DMS 273 (cell line): ENCODE measurements around the gene MMP7.

Experiments used
- DNase-seq: peaks from one replicate; lab custom pipeline; 2025; ENCODE audit not compliant: unreplicated experiment; lab: John Stamatoyannopoulos, UW

Gene MMP7, protein sequence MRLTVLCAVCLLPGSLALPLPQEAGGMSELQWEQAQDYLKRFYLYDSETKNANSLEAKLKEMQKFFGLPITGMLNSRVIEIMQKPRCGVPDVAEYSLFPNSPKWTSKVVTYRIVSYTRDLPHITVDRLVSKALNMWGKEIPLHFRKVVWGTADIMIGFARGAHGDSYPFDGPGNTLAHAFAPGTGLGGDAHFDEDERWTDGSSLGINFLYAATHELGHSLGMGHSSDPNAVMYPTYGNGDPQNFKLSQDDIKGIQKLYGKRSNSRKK

GRCh38 chr11:102530558-102530957 is at the start of gene MMP7:
Gene MMP7, minus strand, starts transcription at chr11:102530747. Its CDS starts 47 bp downstream, at chr11:102530700.
- no peak for DNase-seq

DNA sequence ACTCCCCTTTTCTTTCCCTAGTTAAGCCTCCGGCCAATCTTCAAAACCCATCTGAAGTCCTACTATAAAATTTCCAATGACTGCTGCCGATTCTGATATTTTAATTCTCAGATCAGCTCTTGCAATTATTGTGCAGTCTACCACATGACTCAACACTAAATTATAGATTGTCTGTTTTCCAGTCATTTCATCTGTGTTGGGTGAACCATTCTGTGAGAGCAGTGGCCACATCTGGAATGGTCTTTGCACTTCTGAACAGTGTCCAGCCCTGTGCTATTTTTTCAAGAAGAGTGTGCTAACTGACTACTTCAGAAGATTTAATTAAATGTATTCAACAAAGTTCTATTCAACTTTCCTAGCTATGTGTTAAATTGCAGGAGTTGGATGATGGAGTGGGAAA is 47.2 kb upstream of the MMP7 start:
- DNase-seq: no peak

- DNase-seq: no peak
Observed at GRCh38 chr11:102577182-102577581, 46.6 kb upstream of the MMP7 start.

DNA sequence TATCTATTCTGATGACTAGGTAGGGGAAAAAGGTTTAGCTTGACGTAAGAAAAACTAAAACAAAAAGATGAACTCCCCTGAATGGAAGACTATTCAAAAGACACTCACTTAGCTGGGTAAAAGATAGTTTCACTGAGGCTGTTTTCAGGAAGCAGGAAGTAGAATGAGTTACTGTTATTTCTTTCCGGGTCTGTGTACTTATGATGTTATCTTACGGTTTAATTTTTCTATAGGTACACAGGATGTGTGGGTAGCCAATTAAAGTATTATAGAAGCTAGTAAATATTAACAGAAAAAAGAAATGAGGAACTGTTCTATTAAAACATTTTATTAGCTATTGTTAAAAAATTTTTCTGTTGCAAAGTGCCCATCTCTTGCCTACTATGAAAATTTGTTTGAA is 45.8 kb upstream of the MMP7 start:
- DNase-seq: no peak

GRCh38 chr11:102575012-102575411 is 44.5 kb upstream of the MMP7 start:
- no peak for DNase-seq

DNA sequence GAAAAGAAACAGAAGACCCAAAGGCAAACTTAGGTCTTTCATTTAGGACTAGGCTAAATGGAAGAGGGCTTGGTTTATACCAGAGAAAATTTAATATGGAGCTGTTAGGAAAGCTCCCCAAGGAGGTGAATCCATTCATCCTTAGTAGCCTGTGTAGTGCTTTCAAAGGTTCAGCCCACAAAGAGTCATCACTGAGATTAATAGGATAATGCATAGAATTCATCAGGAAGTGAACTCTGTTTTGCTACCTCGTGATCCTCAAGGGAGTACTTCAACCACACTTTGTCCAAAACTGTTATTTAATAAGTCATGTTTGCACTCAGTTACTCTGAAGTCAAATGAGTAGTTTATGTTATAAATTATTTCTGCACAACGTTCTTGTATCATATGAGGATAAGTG is 43.3 kb upstream of the MMP7 start:
- DNase-seq: no peak

- no peak for DNase-seq
Observed at GRCh38 chr11:102572554-102573220, 42.1 kb upstream of the MMP7 start.

DNA sequence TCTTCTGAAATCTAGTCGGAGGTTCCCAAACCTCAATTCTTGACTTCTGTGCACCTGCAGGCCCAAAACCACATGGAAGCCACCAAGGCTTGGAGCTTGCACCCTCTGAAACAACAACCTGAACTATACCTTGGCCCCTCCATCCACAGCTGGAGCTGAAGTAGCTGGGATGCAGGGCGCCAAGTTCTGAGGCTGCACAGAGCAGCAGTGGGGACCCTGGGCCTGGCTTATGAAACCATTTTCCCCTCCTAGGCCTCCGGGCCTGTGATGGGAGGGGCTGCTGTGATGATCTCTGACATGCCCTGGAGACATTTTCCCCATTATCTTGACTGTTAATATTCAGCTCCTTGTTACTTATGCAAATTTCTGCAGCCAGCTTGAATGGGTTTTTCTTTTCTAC is 38.3 kb upstream of the MMP7 start:
- DNase-seq: no peak

- no peak for DNase-seq
Observed at GRCh38 chr11:102566112-102566511, 35.6 kb upstream of the MMP7 start.

- no peak for DNase-seq
Observed at GRCh38 chr11:102564110-102564509, 33.6 kb upstream of the MMP7 start.

GRCh38 chr11:102561636-102562035 is 31.1 kb upstream of the MMP7 start:
- DNase-seq: no peak

GRCh38 chr11:102560555-102561011 is 30.0 kb upstream of the MMP7 start:
- no peak for DNase-seq

DNA sequence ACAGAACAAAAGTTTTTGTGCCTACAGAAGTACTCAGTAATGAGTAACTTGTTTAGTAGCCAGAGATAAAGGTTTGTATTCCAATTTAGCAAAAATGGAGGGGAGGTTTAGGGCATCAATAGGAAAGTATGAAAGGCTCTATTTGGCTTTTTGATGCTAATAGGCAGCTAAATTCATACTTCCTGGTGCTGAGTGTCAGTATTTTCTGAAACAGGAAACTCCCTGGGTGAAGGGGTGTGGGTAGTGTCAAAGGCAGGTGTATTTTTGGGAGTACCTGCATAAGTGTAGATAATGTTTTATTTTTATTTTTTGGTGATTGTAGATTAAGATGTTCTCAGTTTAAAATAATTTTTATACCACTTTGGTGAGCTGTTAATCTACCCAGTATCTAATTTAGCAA is 29.3 kb upstream of the MMP7 start:
- no peak for DNase-seq

- DNase-seq: no peak
Observed at GRCh38 chr11:102555091-102555490, 24.5 kb upstream of the MMP7 start.

DNA sequence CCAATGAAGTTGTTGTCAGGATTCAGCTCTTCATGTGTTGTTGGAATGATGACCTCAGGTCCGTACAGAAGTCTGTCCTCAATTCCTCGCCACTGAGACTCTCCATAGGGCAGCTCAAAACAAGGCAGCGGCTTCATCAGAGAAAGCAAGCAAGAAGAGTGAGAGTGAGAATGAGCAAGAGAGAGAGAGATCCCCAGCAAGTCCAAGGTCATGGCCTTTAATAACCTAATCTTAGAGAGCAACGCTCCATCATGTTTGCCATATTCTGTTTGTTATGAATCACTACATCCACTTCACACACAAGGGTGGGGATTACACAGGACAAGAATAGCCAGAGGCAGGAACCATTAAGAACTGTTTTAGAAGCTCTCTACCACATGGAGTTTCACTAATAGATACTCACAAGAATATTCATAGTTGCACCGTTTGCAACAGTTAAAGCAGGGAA is 23.3 kb upstream of the MMP7 start:
- no peak for DNase-seq

DNA sequence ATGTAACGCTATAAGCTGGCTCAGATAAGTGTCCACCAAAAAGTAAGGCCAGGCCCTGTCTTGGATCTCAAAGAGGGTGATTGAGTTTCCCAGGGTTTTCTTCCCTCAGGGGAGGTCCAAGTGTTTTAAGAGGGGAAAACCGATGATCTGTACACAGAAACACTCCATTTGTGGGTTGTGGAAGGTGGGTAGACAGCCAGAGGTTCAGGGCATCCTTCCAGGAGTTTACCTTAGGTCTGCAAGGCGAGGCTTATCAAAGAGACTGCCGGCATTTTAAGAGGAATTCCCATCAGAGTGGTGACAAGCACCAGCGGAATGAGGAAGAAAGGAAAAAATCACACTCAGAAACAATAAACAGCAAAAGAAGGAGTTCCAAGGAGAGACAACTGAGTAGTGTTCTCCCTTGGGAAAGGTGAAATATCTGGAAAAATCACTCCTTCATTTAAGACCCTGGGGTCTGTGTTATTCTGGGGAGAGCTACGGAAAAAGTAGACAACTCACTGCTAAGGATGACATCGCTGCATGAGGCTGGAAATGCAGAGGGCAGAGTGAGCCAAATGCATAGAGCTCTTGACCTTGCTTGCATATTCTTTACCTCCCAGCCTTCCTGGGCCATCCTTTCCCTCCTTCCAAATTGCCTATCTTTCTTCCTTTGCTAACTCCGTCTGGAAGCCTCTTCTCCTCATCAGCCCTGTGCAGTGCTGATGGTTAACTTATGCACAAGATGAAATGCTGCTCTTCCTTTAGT is 22.1 kb upstream of the MMP7 start:
- DNase-seq: no peak

- no peak for DNase-seq
Observed at GRCh38 chr11:102552020-102552419, 21.5 kb upstream of the MMP7 start.

DNA sequence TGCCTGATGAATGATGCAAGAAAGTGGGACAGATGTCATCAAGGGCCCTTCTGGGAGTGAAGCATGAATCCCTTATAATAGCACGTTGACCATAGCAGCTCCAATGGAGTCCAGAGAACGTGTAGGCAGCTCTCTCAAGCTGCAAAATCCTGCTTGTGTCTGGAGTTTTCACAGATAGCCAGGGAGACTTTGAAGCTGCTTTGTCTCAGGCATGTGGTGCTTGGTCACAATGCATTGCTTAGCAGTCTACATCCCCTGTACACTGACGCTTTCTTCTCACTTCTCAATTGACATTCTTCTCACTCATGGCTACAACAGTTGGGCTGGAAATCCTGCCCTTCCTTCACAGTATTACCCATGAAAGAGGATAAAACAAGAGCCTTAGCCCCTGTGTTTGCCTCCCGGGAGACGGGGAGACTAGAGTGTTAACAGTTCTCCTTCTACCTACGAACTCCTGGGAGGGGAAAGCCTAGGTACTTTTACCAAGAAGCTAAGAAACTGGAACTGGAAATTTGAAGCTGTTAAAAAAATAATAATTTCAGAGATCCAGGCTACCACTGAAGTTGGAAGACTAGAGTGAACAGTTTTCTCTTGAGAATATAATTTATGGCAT is 20.7 kb upstream of the MMP7 start:
- DNase-seq: no peak

DNA sequence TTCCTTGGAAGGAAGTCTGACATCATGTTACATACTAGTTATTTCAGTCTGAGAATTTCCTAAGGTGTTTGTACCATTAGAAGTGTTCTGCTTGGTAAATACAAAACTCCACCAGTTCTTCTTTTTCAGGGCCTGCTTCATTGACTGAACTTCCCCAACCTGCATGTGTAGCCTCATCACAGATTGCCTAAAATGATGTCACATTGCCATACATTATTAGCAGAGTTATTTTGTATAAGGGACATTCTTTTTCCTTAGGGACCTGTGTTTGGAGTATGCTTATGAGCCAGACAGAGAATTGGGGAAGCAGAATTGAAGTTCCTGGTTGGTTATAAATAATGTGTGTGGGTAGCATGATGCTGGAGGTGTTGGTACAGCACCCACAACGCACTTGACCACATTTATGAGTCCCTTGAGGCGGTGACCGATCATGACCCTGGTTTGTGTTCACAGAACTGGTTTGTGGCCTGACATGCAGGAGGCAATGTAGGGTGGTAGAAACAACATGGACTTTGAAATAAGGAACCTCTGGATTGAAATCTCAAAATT is 16.4 kb upstream of the MMP7 start:
- DNase-seq: no peak

DNA sequence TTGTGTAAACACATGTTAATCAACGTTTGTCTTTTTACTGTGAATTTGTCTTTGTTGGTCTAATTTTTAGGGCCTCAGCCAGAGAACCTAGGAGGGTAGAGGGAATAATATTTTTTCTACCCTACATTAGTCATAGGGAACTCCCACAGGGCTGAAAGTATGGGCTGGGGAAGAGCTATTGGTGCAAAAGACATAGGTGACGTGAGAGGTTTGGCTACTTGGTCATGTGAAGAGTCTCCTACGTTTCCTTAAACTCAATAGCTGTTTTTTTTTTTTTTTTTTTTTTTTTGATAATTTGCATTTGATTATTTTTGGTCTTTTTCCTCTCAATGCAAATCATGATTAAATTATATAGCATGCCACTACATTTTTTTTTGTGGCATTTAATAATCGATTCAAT is 15.9 kb upstream of the MMP7 start:
- DNase-seq: no peak

GRCh38 chr11:102545701-102546100 is 15.2 kb upstream of the MMP7 start:
- DNase-seq: no peak
